ENCODE results near the gene GALP.
"Not testable (repeated sequence)": the region's sequence is repeated elsewhere in the genome, so short reads cannot be mapped to it uniquely, and the experiment has no call there.

DNA sequence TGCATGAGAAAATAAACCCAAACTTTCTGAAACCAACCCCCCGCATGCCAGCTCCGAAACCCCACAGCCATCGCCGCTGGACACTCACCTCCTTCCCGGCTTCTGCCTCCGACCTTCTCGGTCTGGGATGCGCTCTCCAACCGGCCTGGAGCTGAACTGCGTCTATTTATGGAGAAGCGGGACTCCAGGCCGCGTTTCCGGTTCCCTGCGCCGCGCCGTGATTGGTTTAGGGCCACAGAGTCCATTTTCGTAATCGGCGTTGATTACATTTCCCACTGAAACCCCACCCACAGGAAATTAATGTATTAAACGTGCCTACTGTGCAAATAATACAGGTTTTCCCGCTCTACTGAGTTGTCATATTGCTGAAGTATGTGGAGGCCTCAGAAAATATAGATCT lies 21.8 kb downstream of the GALP start, which contains the start of gene ZSCAN5B:
- TF ChIP-seq CTCF (IDR thresholded peaks at IDR 0.05); POLR2AphosphoS5 (IDR thresholded peaks at IDR 0.05; ENCODE audit: insufficient read depth in 1 of 2, low read depth in 1 of 2); POLR2A (IDR thresholded peaks at IDR 0.05): not testable (repeated sequence)

All from vagina (tissue), 2 donors.